H1 (cell line): ENCODE measurements around the gene C17orf113. TPM values are rescaled to one million over a fixed set of nuclear protein-coding genes. Genes with fewer than 3 reads are reported as not detected.
"Not testable (repeated sequence)": the region's sequence is repeated elsewhere in the genome, so short reads cannot be mapped to it uniquely, and the experiment has no call there.

Experiments used
- CTCF ChIA-PET: fragments of 300-600 bp; sonication (Branson Sonifier 250); formaldehyde crosslinking; loops from one replicate; lab custom pipeline; 2021; ENCODE audit not compliant: partially characterized antibody; lab: Charles Lee
- POLR2A ChIA-PET: fragments of 300-600 bp; sonication (Branson Sonifier 250); formaldehyde crosslinking; loops from one replicate; lab custom pipeline; 2021; ENCODE audit warnings: inconsistent platforms; ENCODE audit not compliant: partially characterized antibody; lab: Charles Lee
- DNase-seq, 2 experiments: peaks; one replicate each; pipeline versions ENCODE4 v3.0.0 to v3.0.0-alpha.2; 2010 to 2022; ENCODE audit warnings: low spot score in 2 of 2, low read depth in 1 of 2, mixed read lengths in 1 of 2
- FAIRE-seq: peaks from 2 replicates; lab custom pipeline; 2011; peaks lifted over from hg19 to GRCh38; lab: Jason Lieb, UNC
- H2AFZ ChIP-seq: 2 replicates; pipeline ENCODE4 v1.8.1; 2012; ENCODE audit warnings: low read length, inconsistent platforms
- H2AK5ac ChIP-seq: 2 replicates; pipeline ENCODE4 v1.6.1; 2013; ENCODE audit warnings: low read depth, low read length
- H2BK120ac ChIP-seq: replicated peaks from 2 replicates; pipeline ENCODE3; 2013; ENCODE audit warnings: low read depth, low read length, inconsistent platforms
- H2BK12ac ChIP-seq: 2 replicates; pipeline ENCODE4 v1.6.1; 2013; ENCODE audit warnings: low read depth, low read length
- H2BK15ac ChIP-seq: 2 replicates; pipeline ENCODE4 v1.6.1; 2013; ENCODE audit warnings: low read length
- H2BK20ac ChIP-seq: 2 replicates; pipeline ENCODE4 v1.6.1; 2013; ENCODE audit warnings: low read length
- H2BK5ac ChIP-seq: 2 replicates; pipeline ENCODE4 v1.6.1; 2013; ENCODE audit warnings: low read depth, low read length
- H3K14ac ChIP-seq: 2 replicates; pipeline ENCODE4 v1.6.1; 2013; ENCODE audit warnings: inconsistent platforms; ENCODE audit not compliant: insufficient read length
- H3K18ac ChIP-seq: 2 replicates; pipeline ENCODE4 v1.6.1; 2013; ENCODE audit warnings: low read length; ENCODE audit errors: extremely low read depth
- H3K23ac ChIP-seq: 2 replicates; pipeline ENCODE4 v1.6.1; 2013; ENCODE audit warnings: inconsistent platforms; ENCODE audit not compliant: insufficient read length
- H3K23me2 ChIP-seq: 2 replicates; pipeline ENCODE4 v1.6.1; 2013; ENCODE audit warnings: low read depth, low read length
- H3K27ac ChIP-seq: 2 replicates; pipeline ENCODE4 v1.6.1; 2011; ENCODE audit warnings: low read depth, low read length, inconsistent platforms
- H3K27me3 ChIP-seq, 4 experiments: replicated peaks in 1 of 4; 1 replicate in 1 of 4; 2 replicates in 3 of 4; pipeline versions ENCODE4 v1.6.1 to v1.8.1; 2011 to 2013; ENCODE audit warnings: low read length in 3 of 4, mild to moderate bottlenecking in 3 of 4, inconsistent platforms in 2 of 4, mixed read lengths in 2 of 4, moderate library complexity in 1 of 4; ENCODE audit not compliant: control insufficient read depth in 3 of 4, insufficient read depth in 3 of 4; ENCODE audit errors: extremely low read depth in 1 of 4
- H3K36me3 ChIP-seq, 4 experiments: 2 replicates each; pipeline versions ENCODE4 v1.6.1 to v1.8.1; 2011 to 2013; ENCODE audit warnings: mild to moderate bottlenecking in 4 of 4, low read length in 3 of 4, moderate library complexity in 2 of 4, control low read depth in 1 of 4, inconsistent platforms in 1 of 4; ENCODE audit not compliant: insufficient read depth in 4 of 4, control insufficient read depth in 2 of 4
- H3K4ac ChIP-seq: replicated peaks from 2 replicates; pipeline ENCODE3; 2013; ENCODE audit warnings: low read length, low read depth, mixed read lengths, inconsistent platforms; ENCODE audit not compliant: insufficient read length
- H3K4me1 ChIP-seq, 4 experiments: replicated peaks in 1 of 4; 1 replicate in 1 of 4; 2 replicates in 3 of 4; pipeline versions ENCODE4 v1.6.1 to v1.8.1; 2011 to 2013; ENCODE audit warnings: low read length in 3 of 4, inconsistent platforms in 2 of 4, mixed read lengths in 1 of 4; ENCODE audit not compliant: insufficient read depth in 4 of 4, control insufficient read depth in 3 of 4
- H3K4me2 ChIP-seq, 2 experiments: 2 replicates each; pipeline versions ENCODE4 v1.6.1 to v1.8.1; 2011 to 2013; ENCODE audit warnings: low read depth in 2 of 2, low read length in 2 of 2, control low read depth in 1 of 2, inconsistent platforms in 1 of 2, mild to moderate bottlenecking in 1 of 2; ENCODE audit not compliant: insufficient read depth in 1 of 2
- H3K4me3 ChIP-seq, 4 experiments: fragments of 200-600, 300-600 bp in 1 of 4; sonication (generic), shearing (Covaris generic), sonication (Bioruptor Twin) in 1 of 4; 2 replicates each; pipeline versions ENCODE4 v1.5.1 to v1.8.1; 2011 to 2016; ENCODE audit warnings: low read length in 4 of 4, low read depth in 3 of 4, control low read depth in 2 of 4, inconsistent platforms in 2 of 4, mild to moderate bottlenecking in 2 of 4, mixed read lengths in 1 of 4, moderate library complexity in 1 of 4; ENCODE audit not compliant: insufficient read depth in 2 of 4; ENCODE audit errors: extremely low read depth in 1 of 4
- H3K56ac ChIP-seq: replicated peaks from 2 replicates; pipeline ENCODE3; 2013; ENCODE audit warnings: low read depth, mild to moderate bottlenecking, mixed read lengths, low read length, inconsistent platforms; ENCODE audit not compliant: insufficient read length
- H3K79me1 ChIP-seq: 2 replicates; pipeline ENCODE4 v1.6.1; 2013; ENCODE audit warnings: low read depth, low read length, control low read depth
- H3K79me2 ChIP-seq, 2 experiments: 2 replicates each; pipeline versions ENCODE4 v1.6.1 to v1.8.1; 2012 to 2013; ENCODE audit warnings: low read length in 2 of 2, mild to moderate bottlenecking in 2 of 2, inconsistent platforms in 1 of 2; ENCODE audit not compliant: insufficient read depth in 2 of 2, control insufficient read depth in 1 of 2
- H3K9ac ChIP-seq, 4 experiments: replicated peaks in 1 of 4; 1 replicate in 1 of 4; 2 replicates in 3 of 4; pipeline versions ENCODE4 v1.6.1 to v1.8.1; 2011 to 2013; ENCODE audit warnings: low read depth in 3 of 4, low read length in 3 of 4, control low read depth in 2 of 4, mild to moderate bottlenecking in 2 of 4, moderate library complexity in 2 of 4, inconsistent platforms in 1 of 4; ENCODE audit errors: extremely low read depth in 1 of 4
- H3K9me3 ChIP-seq, 2 experiments: 2 replicates each; pipeline versions ENCODE4 v1.6.1 to v1.8.1; 2012 to 2013; ENCODE audit warnings: mild to moderate bottlenecking in 2 of 2, moderate library complexity in 2 of 2, control low read depth in 1 of 2, inconsistent platforms in 1 of 2, low read depth in 1 of 2, low read length in 1 of 2, mixed read lengths in 1 of 2; ENCODE audit not compliant: insufficient read depth in 2 of 2
- H4K20me1 ChIP-seq, 2 experiments: replicated peaks in 1 of 2; 2 replicates each; pipeline versions ENCODE3 to v1.8.1; 2011 to 2013; ENCODE audit warnings: inconsistent platforms in 2 of 2, low read length in 2 of 2, mild to moderate bottlenecking in 1 of 2; ENCODE audit not compliant: insufficient read depth in 2 of 2, control insufficient read depth in 1 of 2
- H4K5ac ChIP-seq: 2 replicates; pipeline ENCODE4 v1.6.1; 2013; ENCODE audit warnings: low read length, low read depth, mixed read lengths, inconsistent platforms; ENCODE audit not compliant: insufficient read length
- H4K8ac ChIP-seq: 2 replicates; pipeline ENCODE4 v1.8.0; 2013; ENCODE audit warnings: mild to moderate bottlenecking, moderate library complexity, low read length, inconsistent platforms; ENCODE audit not compliant: insufficient read depth; ENCODE audit errors: extremely low read depth
- H4K91ac ChIP-seq: replicated peaks from 2 replicates; pipeline ENCODE3; 2013; ENCODE audit warnings: low read length, mixed read lengths, inconsistent platforms; ENCODE audit not compliant: insufficient read length
- POLR2A ChIP-seq, 2 experiments: IDR thresholded peaks; 1 replicate in 1 of 2; 2 replicates in 1 of 2; pipeline ENCODE4 v1.6.1; 2011; ENCODE audit warnings: low read depth in 2 of 2, low read length in 2 of 2, mild to moderate bottlenecking in 2 of 2; ENCODE audit errors: control extremely low read depth in 1 of 2
- WGBS, 2 experiments: shearing (Covaris generic) in 1 of 2; methylation state at CpG; one replicate each; pipeline versions ENCODE4 v1.1.6 to v1.1.7; 2013 to 2015; ENCODE audit warnings: low lambda C conversion rate in 2 of 2, mixed read lengths in 2 of 2, inconsistent platforms in 1 of 2, low coverage in 1 of 2, missing lambda C conversion rate in 1 of 2; ENCODE audit not compliant: insufficient replicate concordance in 2 of 2, insufficient coverage in 1 of 2, insufficient read length in 1 of 2; ENCODE audit errors: extremely low coverage in 1 of 2, missing lambda C conversion rate in 1 of 2; 5-methylcytosine and 5-hydroxymethylcytosine counted together
- polyA plus RNA-seq, 7 experiments: library from polyadenylated mRNA; depleted of rRNA in 3 of 7; stranded (reverse) in 5 of 7; unstranded in 2 of 7; fragments of >200 nt in 5 of 7; fragments of 200-250 nt in 2 of 7; gene quantifications; 1 replicate in 5 of 7; 2 replicates in 1 of 7; 4 replicates in 1 of 7; pipeline versions ENCODE4 v1.2.1 to v1.2.3, GENCODE V29; 2011 to 2013; ENCODE audit warnings: missing spikeins in 2 of 7, mixed read lengths in 2 of 7
- total RNA-seq: library from RNA; stranded (reverse); fragmentation: NEBNext Ultra II Directional; extraction: Animal tissue kit (Norgen Biotek cat#: 25700); gene quantifications from 2 replicates; pipeline ENCODE4 v1.2.1, GENCODE V29; 2021

Gene C17orf113
- total and polyA plus RNA-seq, 2 of the 8 experiments (the other 6 are each of a cell fraction or from before 2014, with no cell fraction given): 1.0 to 1.4 TPM

DNA sequence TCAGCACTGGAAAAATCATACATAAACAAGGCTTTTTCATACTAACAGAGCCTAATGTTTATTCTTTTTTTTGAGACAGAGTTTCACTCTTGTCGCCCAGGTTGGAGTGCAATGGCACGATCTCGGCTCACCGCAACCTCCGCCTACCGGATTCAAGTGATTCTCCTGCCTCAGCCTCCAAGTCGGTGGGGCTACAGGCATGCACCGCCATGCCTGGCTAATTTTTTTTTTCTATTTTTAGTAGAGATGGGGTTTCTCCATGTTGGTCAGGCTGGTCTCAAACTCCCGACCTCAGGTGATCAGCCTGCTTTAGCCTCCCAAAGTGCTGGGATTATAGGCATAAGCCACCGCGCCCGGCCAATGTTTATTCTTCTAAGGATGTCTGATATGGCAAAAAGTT is 36.7 kb downstream of the C17orf113 start:
- TF ChIP-seq POLR2A (IDR thresholded peaks at IDR 0.05; ENCODE audit: control extremely low read depth in 1 of 2, low read depth in 2 of 2, low read length in 2 of 2): peak in 1 of 2 experiments; percentile 8; a peak in 1 of 3 replicates
- peaks cover 14% of the 10 kb centered on the region for H3K23me2 ChIP-seq
- not testable (repeated sequence) for H2AFZ ChIP-seq, H3K9me3 ChIP-seq, FAIRE-seq, H3K14ac ChIP-seq, H3K23ac ChIP-seq, H3K18ac ChIP-seq, H3K9ac ChIP-seq, H3K27me3 ChIP-seq, H4K5ac ChIP-seq, H3K79me1 ChIP-seq, H3K36me3 ChIP-seq, H4K8ac ChIP-seq, H4K91ac ChIP-seq, H2BK15ac ChIP-seq, H4K20me1 ChIP-seq, H3K4ac ChIP-seq, H3K4me3 ChIP-seq, H2BK120ac ChIP-seq, H2BK12ac ChIP-seq, H3K56ac ChIP-seq, H2BK20ac ChIP-seq, DNase-seq
- H3K4me1 ChIP-seq: peaks cover 6 to 19% (median 13%) of the 10 kb centered on the region in 4 experiments
- H2BK5ac ChIP-seq: peak overlapping the region; percentile 12; the same call in 1 of the 2 replicates
- CTCF ChIA-PET: interaction anchor here (1.6 to 38.8 kb wide), 3 partner anchors 9 to 93 kb away, joined by 4 to 1084 read pairs (median 112); partner anchors contain the start of genes DHX58, HSPB9, KAT2A and ZNF385C
- H3K4me2 ChIP-seq: peak overlapping the region in 1 of 2 experiments; percentile 60; a peak in 1 of 4 replicates
- WGBS, 2 experiments: 94% methylated on average over 12 of the region's 12 CpGs; no CpG with 5 or more reads in 1 of the 2 experiments
- H3K79me2 ChIP-seq: peaks cover 45 to 81% of the 10 kb centered on the region in 2 experiments
- peak overlapping the region; percentile 47; the same call in 1 of the 2 replicates for H2AK5ac ChIP-seq
- POLR2A ChIA-PET: interaction anchor here (0.6 to 1.9 kb wide), 4 partner anchors 15 to 312 kb away, joined by 3 to 7 read pairs (median 4); partner anchors contain the start of gene ACLY
- H3K27ac ChIP-seq: 0 out of 2 replicates have a peak overlapping the region, but pooled peaks have one; percentile 79
